Natural killer cell (primary cell): ENCODE results near the gene IL11. TPM values are rescaled to one million over a fixed set of nuclear protein-coding genes. Genes with fewer than 3 reads are reported as not detected.

ENCODE experiments used
- ATAC-seq, 3 donors: fragments of 150-1000 bp in 2 of 3; fragments of 200-7000 bp in 1 of 3; cut with Tn5 transposase; 1 replicate in 1 of 3; 2 replicates in 2 of 3; pipeline ENCODE4 v1.10.0; 2021; ENCODE audit warnings: mild to moderate bottlenecking in 2 of 3, moderate library complexity in 2 of 3
- DNase-seq, 2 donors: peaks; one replicate each; pipeline versions ENCODE4 v3.0.0 to v3.0.0-alpha.2; 2013 to 2021; ENCODE audit warnings: mixed read lengths in 1 of 2
- H3K27ac ChIP-seq: one replicate; pipeline ENCODE4 v1.5.1; 2013; ENCODE audit warnings: mild to moderate bottlenecking, low read length
- H3K27me3 ChIP-seq: one replicate; pipeline ENCODE4 v1.6.1; 2013; ENCODE audit warnings: low read length; ENCODE audit not compliant: control insufficient read depth, insufficient read depth
- H3K36me3 ChIP-seq: one replicate; pipeline ENCODE4 v1.6.1; 2013; ENCODE audit warnings: low read length; ENCODE audit not compliant: control insufficient read depth, insufficient read depth
- H3K4me1 ChIP-seq: one replicate; pipeline ENCODE4 v1.6.1; 2013; ENCODE audit warnings: low read length; ENCODE audit not compliant: control insufficient read depth, insufficient read depth
- H3K4me3 ChIP-seq: one replicate; pipeline ENCODE4 v1.5.1; 2013; ENCODE audit warnings: low read length
- H3K9me3 ChIP-seq: one replicate; pipeline ENCODE4 v1.6.1; 2013; ENCODE audit warnings: low read length; ENCODE audit not compliant: control insufficient read depth, insufficient read depth
- H3K27ac Mint-ChIP-seq, 2 donors: one replicate each; pipeline ENCODE4 v1.8.0; 2022; ENCODE audit warnings: mild to moderate bottlenecking in 2 of 2, mixed read lengths in 2 of 2, moderate library complexity in 1 of 2
- H3K27me3 Mint-ChIP-seq, 2 donors: one replicate each; pipeline ENCODE4 v1.8.0; 2022; ENCODE audit warnings: low read depth in 2 of 2, mixed read lengths in 2 of 2
- H3K36me3 Mint-ChIP-seq: one replicate; pipeline ENCODE4 v1.8.0; 2022; ENCODE audit warnings: mixed read lengths
- H3K4me1 Mint-ChIP-seq, 2 donors: one replicate each; pipeline ENCODE4 v1.8.0; 2022; ENCODE audit warnings: mixed read lengths in 2 of 2
- H3K4me3 Mint-ChIP-seq: one replicate; pipeline ENCODE4 v1.8.0; 2022; ENCODE audit warnings: mild to moderate bottlenecking, moderate library complexity, mixed read lengths
- H3K9me3 Mint-ChIP-seq, 2 donors: one replicate each; pipeline ENCODE4 v1.8.0; 2022; ENCODE audit warnings: mixed read lengths in 2 of 2
- CTCF ChIP-seq: fragments of 200-600 bp; IDR thresholded peaks from one replicate; pipeline ENCODE4 v1.8.0; 2022; ENCODE audit warnings: antibody characterized with exemption
- WGBS: methylation state at CpG from one replicate; pipeline ENCODE4 v1.1.7; 2013; ENCODE audit warnings: missing lambda C conversion rate; ENCODE audit not compliant: insufficient coverage; 5-methylcytosine and 5-hydroxymethylcytosine counted together
- intact Hi-C: fragments of 100-400 bp; cut with micrococcal nuclease; formaldehyde crosslinking; loops from one replicate; pipeline ENCODE4 v1.14.2; 2022
- total RNA-seq, 4 donors: library from RNA; stranded (reverse); fragments of 120-200 nt in 1 of 4; gene quantifications; one replicate each; pipeline versions ENCODE4 v1.2.3 to v1.2.4, GENCODE V29; 2013 to 2022

The IL11 gene
- total RNA-seq, 3 donors from 2014 or later (not counting 1 experiment from before 2014, with no cell fraction given): 0.14 to 0.35 (median 0.27) TPM

- peaks cover 25 to 34% of the 10 kb centered on the region in 2 donors for H3K27me3 Mint-ChIP-seq
- TF ChIP-seq CTCF: no peak
- Histone ChIP-seq H3K9me3 (no peaks in the 10 kb centered on the region), H3K4me1 (peaks cover 14% of the 10 kb centered on the region), H3K36me3 (no peaks in the 10 kb centered on the region), H3K27ac (no peak overlapping the region), H3K27me3 (peaks cover 56% of the 10 kb centered on the region), H3K4me3 (no peak overlapping the region)
- 58% methylated on average over 9 of the region's 9 CpGs for WGBS
- H3K9me3 Mint-ChIP-seq: no peaks in the 10 kb centered on the region
- no peak overlapping the region for H3K4me3 Mint-ChIP-seq
- no peak overlapping the region for H3K27ac Mint-ChIP-seq
- ATAC-seq (no peak), DNase-seq (no peak)
- no peaks in the 10 kb centered on the region for H3K36me3 Mint-ChIP-seq
- intact Hi-C loops: no loop called here
- H3K4me1 Mint-ChIP-seq: peaks cover 0 to 6% of the 10 kb centered on the region in 2 donors
Observed at GRCh38 chr19:55373306-55373992, 3.2 kb upstream of the IL11 start.

GRCh38 chr19:55372316-55373081 is 2.2 kb upstream of the IL11 start:
- no peak for DNase-seq

GRCh38 chr19:55369653-55370304 is 484 bp downstream of the IL11 start:
- Mint-ChIP-seq H3K27me3 (peaks cover 25 to 34% of the 10 kb centered on the region in 2 donors), H3K4me1 (peaks cover 0 to 6% of the 10 kb centered on the region in 2 donors), H3K36me3 (no peaks in the 10 kb centered on the region), H3K9me3 (no peaks in the 10 kb centered on the region), H3K27ac (peak overlapping the region in 1 of 2 donors; percentile 75), H3K4me3 (peak overlapping the region; percentile 65)
- DNase-seq: peak in 1 of 2 donors; percentile 58
- Histone ChIP-seq H3K36me3 (no peaks in the 10 kb centered on the region), H3K4me1 (peaks cover 14% of the 10 kb centered on the region), H3K9me3 (no peaks in the 10 kb centered on the region), H3K27ac (no peak overlapping the region), H3K4me3 (no peak overlapping the region), H3K27me3 (peaks cover 39% of the 10 kb centered on the region)
- peak; percentile 53 to 64 (median 63) for ATAC-seq
- TF ChIP-seq CTCF: no peak
- WGBS: 2% methylated on average over 55 of the region's 59 CpGs
- intact Hi-C loops: no loop called here

More at GRCh38 chr19:55372316-55373081, 2.2 kb upstream of the IL11 start:
- Mint-ChIP-seq H3K27me3 (peaks cover 25 to 37% of the 10 kb centered on the region in 2 donors), H3K4me1 (peaks cover 0 to 6% of the 10 kb centered on the region in 2 donors), H3K27ac (no peak overlapping the region), H3K36me3 (no peaks in the 10 kb centered on the region), H3K9me3 (no peaks in the 10 kb centered on the region), H3K4me3 (no peak overlapping the region)
- H3K9me3 ChIP-seq: no peaks in the 10 kb centered on the region
- H3K27ac ChIP-seq: no peak overlapping the region
- no peak for TF ChIP-seq CTCF
- peaks cover 14% of the 10 kb centered on the region for H3K4me1 ChIP-seq
- intact Hi-C loops: no loop called here
- H3K36me3 ChIP-seq: no peaks in the 10 kb centered on the region
- peaks cover 56% of the 10 kb centered on the region for H3K27me3 ChIP-seq
- no peak overlapping the region for H3K4me3 ChIP-seq
- 37% methylated on average over 24 of the region's 24 CpGs for WGBS
- ATAC-seq: peak in 2 of 3 donors; percentile 16 to 42
